Thyroid gland (tissue), 4 donors: Measurements from ENCODE around the gene SUPT6H. TPM values are rescaled to one million over a fixed set of nuclear protein-coding genes. Genes with fewer than 3 reads are reported as not detected.
A peak's percentile ranks its signal among the peaks of the same experiment; 100 is the strongest.

ENCODE experiments used
- DNase-seq, 2 donors: peaks; one replicate each; pipeline ENCODE4 v3.0.0-alpha.2; 2019
- H3K27ac ChIP-seq, 3 donors: fragments of 200-600 bp; sonication (generic); 1 replicate in 2 of 3; 2 replicates in 1 of 3; pipeline ENCODE4 v1.5.1; 2016 to 2019; ENCODE audit warnings: mild to moderate bottlenecking in 1 of 3, moderate library complexity in 1 of 3
- H3K27me3 ChIP-seq: fragments of 200-600 bp; sonication (generic); one replicate; pipeline ENCODE4 v1.5.1; 2019
- H3K36me3 ChIP-seq, 2 donors: fragments of 200-600 bp; sonication (generic); one replicate each; pipeline ENCODE4 v1.5.1; 2016 to 2019
- H3K4me1 ChIP-seq, 2 donors: fragments of 200-600 bp; sonication (generic); one replicate each; pipeline ENCODE4 v1.5.1; 2017 to 2019
- H3K4me3 ChIP-seq, 3 donors: fragments of 200-600 bp; sonication (generic); replicated peaks in 1 of 3; 1 replicate in 2 of 3; 2 replicates in 1 of 3; pipeline ENCODE4 v1.5.1; 2016; ENCODE audit warnings: mild to moderate bottlenecking in 1 of 3
- H3K9me3 ChIP-seq: fragments of 200-600 bp; sonication (generic); one replicate; pipeline ENCODE4 v1.5.1; 2017
- POLR2A ChIP-seq, 2 donors: fragments of 450-650 bp; IDR thresholded peaks; one replicate each; pipeline ENCODE4 v1.6.1; 2017; ENCODE audit warnings: antibody characterized with exemption in 2 of 2, mild to moderate bottlenecking in 2 of 2, moderate library complexity in 1 of 2
- WGBS, 2 donors: methylation state at CpG; one replicate each; pipeline ENCODE4 v1.1.5; 2017; 5-methylcytosine and 5-hydroxymethylcytosine counted together
- intact Hi-C: fragments of 100-400 bp; cut with DNase I; formaldehyde crosslinking; loops from one replicate; pipeline ENCODE4 v1.15.1; 2023
- total RNA-seq, 4 donors: library from RNA; depleted of rRNA; stranded (reverse); fragments of >200 nt; gene quantifications; one replicate each; pipeline ENCODE4 v1.2.3, GENCODE V29; 2016
- TF ChIP-seq, protein P1 (sequence below), 6 experiments: fragments of 200-600 bp in 3 of 6; fragments of 450-650 bp in 3 of 6; sonication (generic) in 3 of 6; IDR thresholded peaks; one replicate each; pipeline ENCODE4 v1.5.1; 2016 to 2019; ENCODE audit warnings: antibody characterized with exemption in 6 of 6, mild to moderate bottlenecking in 2 of 6, inconsistent platforms in 1 of 6, moderate library complexity in 1 of 6

Gene SUPT6H
- total RNA-seq, 4 donors from 2014 or later: 49.2 to 117 (median 61.6) TPM

DNA sequence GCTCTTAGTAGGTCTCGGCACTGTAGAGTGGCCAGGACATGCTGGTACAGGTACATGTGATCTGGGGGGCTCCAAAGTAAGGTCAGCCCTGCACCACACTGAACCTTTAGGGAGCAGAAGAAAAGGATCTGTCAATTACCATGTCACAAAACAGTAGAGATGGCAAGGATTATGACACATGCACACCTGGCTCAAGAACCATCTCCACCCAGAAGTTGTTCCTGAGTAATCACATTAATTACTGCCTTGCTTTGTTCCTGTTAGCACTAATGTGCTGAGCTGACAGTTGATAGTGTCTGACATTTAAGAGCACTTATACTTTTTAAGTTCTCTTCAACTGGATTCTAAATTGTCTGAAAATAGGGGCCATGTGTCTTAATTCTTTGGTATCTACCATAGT, 26.5 kb upstream of the SUPT6H start:
- TF ChIP-seq, protein P1, sequence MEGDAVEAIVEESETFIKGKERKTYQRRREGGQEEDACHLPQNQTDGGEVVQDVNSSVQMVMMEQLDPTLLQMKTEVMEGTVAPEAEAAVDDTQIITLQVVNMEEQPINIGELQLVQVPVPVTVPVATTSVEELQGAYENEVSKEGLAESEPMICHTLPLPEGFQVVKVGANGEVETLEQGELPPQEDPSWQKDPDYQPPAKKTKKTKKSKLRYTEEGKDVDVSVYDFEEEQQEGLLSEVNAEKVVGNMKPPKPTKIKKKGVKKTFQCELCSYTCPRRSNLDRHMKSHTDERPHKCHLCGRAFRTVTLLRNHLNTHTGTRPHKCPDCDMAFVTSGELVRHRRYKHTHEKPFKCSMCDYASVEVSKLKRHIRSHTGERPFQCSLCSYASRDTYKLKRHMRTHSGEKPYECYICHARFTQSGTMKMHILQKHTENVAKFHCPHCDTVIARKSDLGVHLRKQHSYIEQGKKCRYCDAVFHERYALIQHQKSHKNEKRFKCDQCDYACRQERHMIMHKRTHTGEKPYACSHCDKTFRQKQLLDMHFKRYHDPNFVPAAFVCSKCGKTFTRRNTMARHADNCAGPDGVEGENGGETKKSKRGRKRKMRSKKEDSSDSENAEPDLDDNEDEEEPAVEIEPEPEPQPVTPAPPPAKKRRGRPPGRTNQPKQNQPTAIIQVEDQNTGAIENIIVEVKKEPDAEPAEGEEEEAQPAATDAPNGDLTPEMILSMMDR (IDR thresholded peaks at IDR 0.05): no peak
- TF ChIP-seq POLR2A (IDR thresholded peaks at IDR 0.05): no peak
- 94 to 100% methylated on average over 1 of the region's 1 CpG for WGBS, 2 donors
- no peak overlapping the region for H3K4me3 ChIP-seq
- H3K36me3 ChIP-seq: peaks cover 85 to 100% of the 10 kb centered on the region in 2 donors
- H3K27ac ChIP-seq: no peak overlapping the region
- no peaks in the 10 kb centered on the region for H3K4me1 ChIP-seq
- intact Hi-C loops: no loop called here
- no peaks in the 10 kb centered on the region for H3K9me3 ChIP-seq
- DNase-seq: no peak
- H3K27me3 ChIP-seq: no peaks in the 10 kb centered on the region

DNA sequence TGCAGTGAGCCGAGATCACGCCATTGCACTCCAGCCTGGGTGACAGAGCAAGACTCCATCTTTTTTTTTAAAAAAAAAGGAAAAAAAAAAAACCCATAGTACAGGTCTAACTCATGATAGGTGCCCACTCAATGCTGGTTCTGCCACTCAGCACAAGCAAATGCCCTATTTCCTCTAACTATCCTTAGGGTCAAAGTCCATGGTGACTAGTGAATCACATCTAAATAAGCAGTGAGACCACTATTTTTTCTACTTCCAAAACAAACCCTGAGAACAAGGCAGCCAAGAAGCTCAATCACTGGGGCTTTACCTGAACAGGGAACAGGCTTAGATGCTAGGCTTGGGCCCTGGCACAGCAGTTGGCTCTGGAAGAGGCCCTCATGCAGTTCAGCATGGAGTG, 20.4 kb upstream of the SUPT6H start:
- H3K4me3 ChIP-seq: no peak overlapping the region
- intact Hi-C loops: no loop called here
- peaks cover 51 to 55% of the 10 kb centered on the region in 2 donors for H3K36me3 ChIP-seq
- TF ChIP-seq, protein P1 (IDR thresholded peaks at IDR 0.05): no peak
- TF ChIP-seq POLR2A (IDR thresholded peaks at IDR 0.05): no peak
- no peak overlapping the region for H3K27ac ChIP-seq
- no peak for DNase-seq
- H3K4me1 ChIP-seq: peaks cover 18 to 21% of the 10 kb centered on the region in 2 donors
- WGBS, 2 donors: 94% methylated on average over 2 of the region's 2 CpGs
- no peaks in the 10 kb centered on the region for H3K27me3 ChIP-seq
- no peaks in the 10 kb centered on the region for H3K9me3 ChIP-seq

DNA sequence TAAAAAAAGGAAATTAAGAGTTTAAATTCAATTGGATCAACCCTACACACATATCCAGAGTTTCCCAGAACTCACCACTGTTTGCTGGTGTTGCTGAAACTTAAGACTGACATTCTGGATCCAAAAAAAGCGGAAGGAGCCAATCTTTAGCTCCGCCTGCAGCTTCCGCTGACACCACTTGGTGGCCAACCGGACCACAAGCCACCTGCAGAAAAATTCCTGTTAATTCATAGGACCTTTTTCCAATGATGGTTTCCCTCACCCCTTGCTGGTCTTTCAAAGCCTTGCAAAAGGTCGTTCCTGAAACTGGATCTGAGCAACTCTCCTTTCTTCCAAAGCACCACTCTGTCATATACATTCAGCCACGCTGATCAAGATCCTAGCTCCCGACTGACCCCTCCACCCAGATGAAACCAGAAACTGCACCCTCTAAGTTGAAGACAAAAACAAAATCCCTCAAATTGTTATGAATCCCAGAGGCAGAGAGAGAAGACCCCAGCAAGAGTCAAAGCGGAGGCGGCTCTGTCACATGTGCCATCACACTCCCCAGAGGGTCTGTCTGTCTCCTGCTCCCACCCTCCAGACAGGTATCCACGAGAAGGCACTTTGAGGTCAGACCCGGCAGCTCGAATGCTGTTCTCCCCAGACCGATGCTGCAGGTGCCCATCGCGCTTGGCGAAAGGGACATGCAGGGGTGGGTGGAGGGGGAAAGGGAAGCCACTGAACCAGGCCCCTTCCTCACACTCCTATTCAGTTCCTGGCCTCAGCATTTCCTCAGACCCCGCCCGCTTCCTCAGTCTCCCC, 17.8 kb upstream of the SUPT6H start:
- Histone ChIP-seq H3K27ac (peak overlapping the region; percentile 79 to 89 (median 88)), H3K4me3 (peak overlapping the region; percentile 13 to 93 (median 77)), H3K36me3 (peaks cover 30 to 37% of the 10 kb centered on the region in 2 donors), H3K27me3 (no peaks in the 10 kb centered on the region), H3K4me1 (peaks cover 19 to 28% of the 10 kb centered on the region in 2 donors), H3K9me3 (no peaks in the 10 kb centered on the region)
- peak; percentile 46 to 50 for DNase-seq
- TF ChIP-seq, protein P1 (IDR thresholded peaks at IDR 0.05): peak in 4 of 6 experiments; percentile 29 to 47 (median 38)
- no peak for TF ChIP-seq POLR2A (IDR thresholded peaks at IDR 0.05)
- WGBS, 2 donors: 1% methylated on average over 17 of the region's 18 CpGs
- intact Hi-C loops: no loop called here

DNA sequence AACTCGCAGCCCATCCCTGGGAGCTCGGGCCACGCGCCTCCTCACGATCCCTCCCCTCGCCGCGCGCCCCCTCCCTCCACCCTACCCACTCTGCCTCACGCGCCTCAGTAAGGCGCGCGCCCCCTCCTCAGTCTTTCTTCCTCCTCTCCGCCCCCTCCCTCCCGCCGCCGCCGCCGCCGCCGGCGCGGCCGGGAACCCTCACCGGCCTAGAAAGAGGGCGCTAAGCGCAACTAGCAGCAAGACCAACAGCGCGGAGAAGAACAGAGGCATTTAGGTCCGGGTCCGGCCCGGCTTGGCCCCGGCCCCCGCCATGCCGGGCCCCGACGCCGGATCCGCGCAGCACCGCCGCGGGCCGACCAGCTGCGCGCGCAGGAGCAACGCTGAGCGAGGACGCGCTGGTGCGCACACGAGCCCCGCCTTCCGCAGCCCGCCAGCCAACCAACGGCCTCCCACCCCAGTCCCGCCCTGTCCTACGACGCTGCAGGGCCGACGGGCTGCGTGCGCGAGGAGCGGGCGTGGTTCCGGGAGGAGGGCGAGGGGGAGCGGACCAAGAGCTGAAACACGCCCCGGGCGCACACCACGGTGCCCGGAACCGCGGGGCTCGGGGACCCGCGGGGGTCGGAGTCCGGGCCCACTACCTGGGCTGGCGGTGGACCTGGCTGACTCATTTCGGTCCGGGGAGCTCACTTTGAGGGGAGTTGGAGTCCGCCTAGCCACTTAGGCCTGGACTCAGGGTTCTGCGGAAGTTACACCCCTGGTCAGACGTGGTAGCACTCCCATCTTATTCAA, 17.0 kb upstream of the SUPT6H start, which contains the start of gene BLTP2:
BLTP2 (minus strand) TSS at position 372 of the 789 bp plus-strand sequence; CDS start at position 270, 102 bp downstream.
- no peaks in the 10 kb centered on the region for H3K27me3 ChIP-seq
- H3K27ac ChIP-seq: peak within 1 kb of the TSS; percentile 86 to 89 (median 88)
- H3K36me3 ChIP-seq: peaks cover 22 to 29% of the 10 kb centered on the region in 2 donors
- 1 to 2% methylated on average over 17 to 40 of the region's 89 CpGs for WGBS, 2 donors
- H3K4me1 ChIP-seq: peaks cover 19 to 28% of the 10 kb centered on the region in 2 donors
- intact Hi-C loops: loop anchor here (5.0 kb wide), 1 partner anchor 82 kb away; the partner anchor contains the start of genes NEK8 and TLCD1
- peak; percentile 96 to 97 for DNase-seq
- peak within 1 kb of the TSS; percentile 13 to 93 (median 77) for H3K4me3 ChIP-seq
- TF ChIP-seq, protein P1 (IDR thresholded peaks at IDR 0.05): peak in 2 of 6 experiments; percentile 22 to 25
- peak in 1 of 2 donors; percentile 86 for TF ChIP-seq POLR2A (IDR thresholded peaks at IDR 0.05)
- no peaks in the 10 kb centered on the region for H3K9me3 ChIP-seq
